ENCODE data around the gene BMAL1. TPM values are rescaled to one million over a fixed set of nuclear protein-coding genes. Genes with fewer than 3 reads are reported as not detected.
A peak's percentile ranks its signal among the peaks of the same experiment; 100 is the strongest.

Gene BMAL1
- total RNA-seq, 1 experiment from 2014 or later: 14.3 TPM

DNA sequence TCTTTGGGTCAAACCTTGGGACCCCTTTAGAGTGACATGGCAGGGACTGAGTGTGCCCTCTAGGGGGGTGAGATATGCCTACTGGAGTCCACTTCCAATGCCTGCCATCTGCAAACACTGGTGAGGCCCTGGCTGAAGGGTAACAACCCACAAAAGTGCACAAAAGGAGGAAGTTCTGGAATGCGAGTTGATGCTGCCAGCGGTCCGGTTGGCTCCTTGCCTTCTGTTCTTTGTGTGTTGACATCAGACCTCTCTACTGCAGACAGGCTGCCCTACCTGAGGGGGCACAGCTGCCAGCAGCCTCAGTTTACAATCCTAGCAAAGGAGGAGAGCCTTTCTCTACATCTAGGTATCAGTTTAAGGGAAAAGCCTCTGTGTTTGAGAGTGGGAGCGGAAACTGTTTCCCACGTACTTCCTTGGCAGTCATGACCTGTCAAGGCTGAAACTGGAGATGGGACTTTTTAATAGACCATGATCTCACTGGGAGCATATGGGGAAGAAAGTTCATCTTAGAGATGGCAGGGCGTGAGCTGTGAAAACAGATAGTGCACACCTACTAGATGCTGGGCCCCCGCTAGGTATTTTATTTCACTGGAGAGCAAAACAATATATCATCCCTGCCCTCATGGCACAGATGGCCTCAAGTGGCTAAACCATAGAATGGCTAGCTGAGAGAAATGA lies 27.2 kb downstream of the BMAL1 start:
- no peaks in the 10 kb centered on the region for H3K27me3 ChIP-seq (replicated peaks)
- no peak for DNase-seq (ENCODE audit: low read depth in 1 of 2, low spot score in 2 of 2)
- no peaks in the 10 kb centered on the region for H3K36me3 ChIP-seq
- H3K4me3 ChIP-seq: no peak overlapping the region
- H3K27ac ChIP-seq: no peak overlapping the region
- H3K4me1 ChIP-seq (replicated peaks): no peaks in the 10 kb centered on the region
- no peaks in the 10 kb centered on the region for H3K9me3 ChIP-seq (replicated peaks)

DNA sequence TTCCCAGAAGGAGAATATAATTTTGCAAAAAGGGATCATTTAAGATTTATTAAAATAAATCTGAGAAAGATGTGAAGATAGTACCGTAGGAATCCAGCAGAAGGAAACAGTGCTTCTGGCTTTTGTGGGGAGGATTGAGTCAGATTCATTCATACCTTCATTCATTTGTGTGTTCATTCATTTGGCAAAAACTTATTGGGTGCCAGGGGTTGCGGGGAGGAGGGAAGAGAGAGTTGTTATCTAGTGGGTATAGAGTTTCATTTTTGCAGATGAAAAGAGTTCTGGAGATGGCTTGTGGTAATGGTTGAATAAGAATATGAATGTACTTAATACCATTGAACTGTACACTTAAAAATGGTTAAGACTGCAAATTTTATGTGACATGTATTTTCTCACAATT lies 31.1 kb downstream of the BMAL1 start:
- no peak overlapping the region for H3K27ac ChIP-seq
- DNase-seq (ENCODE audit: low read depth in 1 of 2, low spot score in 2 of 2): no peak
- no peaks in the 10 kb centered on the region for H3K4me1 ChIP-seq (replicated peaks)
- no peaks in the 10 kb centered on the region for H3K27me3 ChIP-seq (replicated peaks)
- H3K36me3 ChIP-seq: no peaks in the 10 kb centered on the region
- H3K4me3 ChIP-seq: no peak overlapping the region
- no peaks in the 10 kb centered on the region for H3K9me3 ChIP-seq (replicated peaks)

DNA sequence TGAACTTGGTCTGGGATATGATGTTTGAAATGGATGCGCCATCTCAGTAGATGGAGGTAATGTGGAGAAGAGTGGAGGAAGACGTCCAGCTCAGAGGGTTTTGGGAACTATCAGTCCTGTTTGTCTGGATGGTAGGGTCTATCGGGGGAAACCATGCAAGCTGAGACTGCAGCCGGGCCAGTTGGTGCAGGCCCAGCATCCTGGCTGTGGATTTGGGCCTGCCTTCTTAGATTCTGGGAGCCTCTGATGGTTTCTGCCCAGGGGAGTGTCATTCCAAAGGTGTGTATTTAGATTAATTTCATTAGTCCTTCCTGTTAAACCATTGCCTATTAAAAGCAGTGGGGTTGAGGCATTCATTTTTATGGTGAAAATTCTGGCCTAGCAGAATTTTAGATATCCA lies 31.6 kb downstream of the BMAL1 start:
- no peaks in the 10 kb centered on the region for H3K4me1 ChIP-seq (replicated peaks)
- H3K36me3 ChIP-seq: no peaks in the 10 kb centered on the region
- H3K27ac ChIP-seq: no peak overlapping the region
- DNase-seq (ENCODE audit: low read depth in 1 of 2, low spot score in 2 of 2): no peak
- H3K9me3 ChIP-seq (replicated peaks): no peaks in the 10 kb centered on the region
- no peak overlapping the region for H3K4me3 ChIP-seq
- no peaks in the 10 kb centered on the region for H3K27me3 ChIP-seq (replicated peaks)

DNA sequence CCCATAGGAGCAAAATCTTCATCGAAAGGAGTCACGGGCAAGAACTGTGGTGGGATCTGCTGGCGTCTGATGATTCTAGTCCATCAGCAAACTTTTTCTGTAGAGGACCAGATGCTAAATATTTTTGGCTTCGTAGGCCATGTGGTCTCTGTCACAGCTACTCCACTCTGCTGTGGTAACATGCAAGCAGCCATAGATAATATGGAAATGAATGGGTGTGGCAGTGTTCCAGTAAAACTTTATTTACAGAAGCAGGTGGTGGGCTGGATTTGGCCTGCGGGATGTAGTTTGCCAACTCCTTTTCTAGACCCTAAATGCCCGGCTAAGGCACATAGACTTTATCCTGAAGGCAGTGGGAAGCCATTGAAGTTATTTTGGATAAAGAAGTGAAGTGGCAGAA lies 32.9 kb downstream of the BMAL1 start:
- H3K4me3 ChIP-seq: no peak overlapping the region
- H3K4me1 ChIP-seq (replicated peaks): no peaks in the 10 kb centered on the region
- no peaks in the 10 kb centered on the region for H3K9me3 ChIP-seq (replicated peaks)
- DNase-seq (ENCODE audit: low read depth in 1 of 2, low spot score in 2 of 2): no peak
- H3K27ac ChIP-seq: no peak overlapping the region
- H3K27me3 ChIP-seq (replicated peaks): no peaks in the 10 kb centered on the region
- H3K36me3 ChIP-seq: no peaks in the 10 kb centered on the region

GRCh38 chr11:13311570-13311969 lies 34.0 kb downstream of the BMAL1 start:
- Histone ChIP-seq H3K27me3 (replicated peaks) (no peaks in the 10 kb centered on the region), H3K27ac (no peak overlapping the region), H3K9me3 (replicated peaks) (no peaks in the 10 kb centered on the region), H3K4me3 (no peak overlapping the region), H3K4me1 (replicated peaks) (0 out of 2 replicates have a peak, but pooled peaks cover under 1% of the 10 kb centered on the region), H3K36me3 (no peaks in the 10 kb centered on the region)
- no peak for DNase-seq (ENCODE audit: low read depth in 1 of 2, low spot score in 2 of 2)

DNA sequence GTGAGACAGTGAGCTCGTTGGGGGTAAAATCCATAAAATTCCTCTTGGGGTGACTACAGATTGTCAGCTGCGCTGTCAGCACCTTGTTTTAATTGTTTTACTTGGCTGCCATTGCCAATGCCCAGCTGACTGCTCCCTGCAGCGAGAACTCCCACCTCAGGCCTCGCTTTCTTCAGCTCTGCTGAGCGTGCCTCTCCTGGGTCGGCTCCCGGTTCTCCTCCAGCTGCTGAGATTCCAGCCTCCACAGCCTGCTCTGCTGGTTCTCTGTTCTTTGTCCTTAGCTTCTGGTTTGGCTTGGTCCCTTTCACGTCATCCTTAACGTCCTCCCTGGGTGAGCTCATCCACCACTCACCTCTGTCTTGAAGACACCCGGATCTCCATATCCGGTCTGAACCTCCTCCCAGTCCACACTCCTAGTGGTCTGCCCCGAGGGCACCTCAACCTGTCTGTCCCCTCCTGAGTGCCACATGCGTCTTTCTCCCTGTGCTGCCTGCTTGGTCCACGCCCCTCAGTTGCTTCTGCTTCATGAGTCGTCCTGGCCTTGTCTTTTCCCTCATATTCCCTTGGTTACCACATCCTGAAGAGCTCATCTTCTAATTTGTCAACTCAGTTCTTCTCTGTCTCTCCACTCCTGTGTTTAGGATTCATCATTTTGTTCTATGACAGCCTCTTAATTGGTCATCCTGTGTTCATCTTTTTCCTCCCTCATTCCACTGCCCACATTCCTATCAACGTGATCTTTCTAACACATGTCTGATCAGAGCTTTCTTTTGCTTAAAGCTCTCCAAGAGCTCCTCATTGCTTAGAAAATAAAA lies 35.6 kb downstream of the BMAL1 start:
- Histone ChIP-seq H3K27ac (no peak overlapping the region), H3K36me3 (no peaks in the 10 kb centered on the region), H3K9me3 (replicated peaks) (no peaks in the 10 kb centered on the region), H3K4me3 (no peak overlapping the region), H3K27me3 (replicated peaks) (no peaks in the 10 kb centered on the region), H3K4me1 (replicated peaks) (peaks cover 13% of the 10 kb centered on the region)
- no peak for DNase-seq (ENCODE audit: low read depth in 1 of 2, low spot score in 2 of 2)

- Histone ChIP-seq H3K27me3 (replicated peaks) (no peaks in the 10 kb centered on the region), H3K4me1 (replicated peaks) (peaks cover 17% of the 10 kb centered on the region), H3K27ac (no peak overlapping the region), H3K9me3 (replicated peaks) (no peaks in the 10 kb centered on the region), H3K36me3 (no peaks in the 10 kb centered on the region), H3K4me3 (no peak overlapping the region)
- DNase-seq (ENCODE audit: low read depth in 1 of 2, low spot score in 2 of 2): no peak
Measured at GRCh38 chr11:13314676-13315394, 37.2 kb downstream of the BMAL1 start.

DNA sequence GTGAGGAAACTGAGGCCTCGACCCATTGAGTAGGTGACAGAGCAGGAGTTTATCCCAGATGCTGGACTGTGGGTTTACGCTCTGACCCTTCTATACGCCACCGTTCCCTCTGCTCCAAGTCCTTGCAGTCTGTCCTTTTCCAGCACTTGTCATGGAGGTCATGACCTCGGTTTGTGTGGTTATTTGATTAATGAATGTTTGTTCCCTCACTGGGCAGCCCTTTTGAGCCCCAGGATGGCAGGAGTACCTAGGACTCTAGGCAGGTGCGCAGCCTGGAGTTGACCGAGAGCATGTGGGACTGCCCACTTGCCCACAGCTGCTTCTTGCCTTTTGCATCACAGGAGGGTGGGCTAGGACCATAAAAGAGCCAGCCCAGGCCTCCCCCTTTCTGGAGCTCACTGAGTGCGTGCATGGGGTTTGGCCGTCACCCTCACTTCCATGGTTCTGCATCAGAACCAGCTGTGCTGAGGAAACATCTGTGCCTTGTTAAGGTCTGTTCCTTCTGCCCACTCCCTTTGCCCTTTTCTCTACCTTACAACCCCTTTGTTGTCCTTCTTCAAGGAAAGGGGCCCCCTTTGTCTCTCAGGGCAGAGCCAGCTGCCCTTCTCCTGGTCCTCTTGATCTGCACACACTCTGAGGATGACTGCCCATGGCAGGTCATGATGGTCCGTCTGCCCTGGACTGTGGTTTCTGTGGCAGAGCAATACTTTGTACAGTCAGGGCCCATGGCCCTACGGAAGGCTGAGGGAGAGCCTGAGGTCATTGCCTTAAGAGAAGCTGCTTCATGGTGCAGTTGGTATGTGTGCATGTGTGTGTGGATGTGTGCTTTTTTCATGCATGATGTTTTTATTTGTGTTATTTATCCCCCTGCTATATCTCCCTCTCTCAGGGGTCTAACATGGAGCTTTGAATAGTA lies 38.2 kb downstream of the BMAL1 start:
- Histone ChIP-seq H3K9me3 (replicated peaks) (no peaks in the 10 kb centered on the region), H3K4me1 (replicated peaks) (peaks cover 17% of the 10 kb centered on the region), H3K27me3 (replicated peaks) (no peaks in the 10 kb centered on the region), H3K27ac (no peak overlapping the region), H3K4me3 (no peak overlapping the region), H3K36me3 (no peaks in the 10 kb centered on the region)
- no peak for DNase-seq (ENCODE audit: low read depth in 1 of 2, low spot score in 2 of 2)

DNA sequence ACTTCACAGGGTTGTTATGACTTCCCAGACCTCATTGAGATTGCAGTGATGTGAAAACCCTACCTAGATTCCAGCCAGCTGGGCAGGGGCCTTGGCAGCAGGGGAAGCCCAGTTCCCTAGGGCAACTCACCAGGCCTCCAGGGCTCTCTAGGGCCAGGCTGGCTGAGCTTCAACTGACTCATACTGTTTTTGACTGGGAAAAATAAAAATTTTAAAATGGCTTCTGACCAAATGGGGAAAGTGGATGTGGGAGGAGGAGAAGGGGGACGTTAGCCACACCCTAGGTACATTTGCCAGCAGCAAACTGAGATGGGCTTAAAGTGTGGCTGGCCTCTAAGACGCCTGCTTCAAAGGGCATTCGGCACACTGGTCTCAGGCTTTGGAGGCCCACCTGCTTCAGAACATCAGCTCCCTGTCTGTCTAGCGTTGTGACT lies 39.0 kb downstream of the BMAL1 start:
- DNase-seq (ENCODE audit: low read depth in 1 of 2, low spot score in 2 of 2): peak in 1 of 2 experiments; percentile 20
- Histone ChIP-seq H3K9me3 (replicated peaks) (no peaks in the 10 kb centered on the region), H3K36me3 (no peaks in the 10 kb centered on the region), H3K27me3 (replicated peaks) (no peaks in the 10 kb centered on the region), H3K4me1 (replicated peaks) (peaks cover 17% of the 10 kb centered on the region), H3K4me3 (no peak overlapping the region), H3K27ac (no peak overlapping the region)

DNA sequence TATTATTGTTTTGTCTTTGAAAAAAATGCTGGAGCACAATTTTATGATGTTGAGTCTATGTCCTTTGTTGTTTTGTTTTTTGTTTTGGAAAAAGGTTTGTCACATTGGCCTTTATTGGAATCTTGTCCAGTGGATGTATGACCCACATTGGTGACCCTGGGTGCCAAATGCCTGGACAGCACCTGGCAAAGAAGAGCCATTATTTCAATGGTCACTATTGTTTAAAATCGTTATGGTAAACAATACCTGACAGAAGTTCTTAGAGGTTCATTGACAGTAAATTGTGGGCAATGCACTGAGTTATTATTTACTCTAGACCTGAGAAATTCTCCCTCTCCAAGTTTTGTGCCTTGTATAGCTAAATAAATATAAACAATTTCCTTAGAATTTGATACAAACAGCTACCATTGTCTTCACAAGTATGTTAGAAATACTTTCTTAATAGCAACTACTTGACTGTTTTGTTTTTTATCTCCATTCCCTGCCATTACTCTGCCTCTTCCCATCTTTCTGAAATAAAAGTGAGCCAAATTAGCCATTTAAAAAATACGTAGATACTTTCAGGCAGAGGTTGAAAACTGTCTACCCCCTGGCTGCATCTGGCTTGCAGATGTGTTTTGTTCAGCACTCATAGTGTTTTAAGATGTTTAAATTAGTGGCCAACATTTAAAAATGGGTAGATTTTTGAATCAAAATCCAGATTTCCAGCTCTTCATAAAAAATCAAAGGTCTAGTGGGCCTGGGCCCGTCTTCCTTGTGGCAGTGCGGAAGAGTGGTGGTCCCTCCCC lies 39.9 kb downstream of the BMAL1 start:
- H3K36me3 ChIP-seq: no peaks in the 10 kb centered on the region
- H3K4me3 ChIP-seq: no peak overlapping the region
- no peaks in the 10 kb centered on the region for H3K27me3 ChIP-seq (replicated peaks)
- DNase-seq (ENCODE audit: low read depth in 1 of 2, low spot score in 2 of 2): no peak
- no peaks in the 10 kb centered on the region for H3K9me3 ChIP-seq (replicated peaks)
- no peak overlapping the region for H3K27ac ChIP-seq
- H3K4me1 ChIP-seq (replicated peaks): peaks cover 17% of the 10 kb centered on the region

- no peaks in the 10 kb centered on the region for H3K9me3 ChIP-seq (replicated peaks)
- H3K27ac ChIP-seq: no peak overlapping the region
- H3K36me3 ChIP-seq: no peaks in the 10 kb centered on the region
- no peak overlapping the region for H3K4me3 ChIP-seq
- no peaks in the 10 kb centered on the region for H3K27me3 ChIP-seq (replicated peaks)
- no peak for DNase-seq (ENCODE audit: low read depth in 1 of 2, low spot score in 2 of 2)
- peaks cover 20% of the 10 kb centered on the region for H3K4me1 ChIP-seq (replicated peaks)
Measured at GRCh38 chr11:13318498-13319295, 41.1 kb downstream of the BMAL1 start.

DNA sequence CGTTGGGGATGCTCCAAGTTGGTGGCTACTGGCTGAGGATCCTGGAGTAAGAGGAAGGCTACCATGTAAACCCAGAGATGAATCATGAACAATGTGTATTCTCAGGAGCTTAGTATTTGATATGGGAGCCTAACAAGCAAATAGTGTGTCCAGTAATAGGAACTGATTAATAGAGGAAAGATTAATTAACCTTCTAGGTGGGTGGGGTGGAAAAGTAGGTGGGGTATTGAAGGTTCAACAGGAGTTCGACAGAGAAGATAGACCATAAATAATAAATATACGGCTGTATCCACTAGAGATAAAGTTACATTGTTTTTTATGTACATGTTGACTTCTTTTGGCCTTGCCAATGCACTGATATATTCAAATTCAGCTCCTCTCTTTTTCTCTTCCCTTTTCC lies 43.1 kb downstream of the BMAL1 start:
- Histone ChIP-seq H3K36me3 (no peaks in the 10 kb centered on the region), H3K4me3 (no peak overlapping the region), H3K27me3 (replicated peaks) (no peaks in the 10 kb centered on the region), H3K27ac (no peak overlapping the region), H3K9me3 (replicated peaks) (no peaks in the 10 kb centered on the region), H3K4me1 (replicated peaks) (peaks cover 20% of the 10 kb centered on the region)
- no peak for DNase-seq (ENCODE audit: low read depth in 1 of 2, low spot score in 2 of 2)
